Panc1 (cell line): ENCODE data around the gene BBIP1. TPM values are rescaled to one million over a fixed set of nuclear protein-coding genes. Genes with fewer than 3 reads are reported as not detected.

ENCODE experiments used
- ATAC-seq: fragments of 200-7000 bp; cut with Tn5 transposase; 2 replicates; pipeline ENCODE4 v1.9.1; 2020; ENCODE audit warnings: mild to moderate bottlenecking, moderate library complexity
- BruUV-seq: library from RNA; stranded (reverse); fragments of 400-500 nt; replicated peaks from 2 replicates; lab custom pipeline; 2021; lab: Mats Ljungman, UMichigan
- CTCF ChIA-PET: fragments of 300-600 bp; sonication (Branson Sonifier 250); formaldehyde crosslinking; loops from one replicate; lab custom pipeline; 2022; ENCODE audit warnings: antibody characterized with exemption; lab: Charles Lee
- POLR2A ChIA-PET: fragments of 300-600 bp; sonication (Branson Sonifier 250); formaldehyde crosslinking; loops from one replicate; lab custom pipeline; 2022; ENCODE audit warnings: antibody characterized with exemption; lab: Charles Lee
- DNase-seq: peaks from one replicate; pipeline ENCODE4 v3.0.0-alpha.2; 2010; ENCODE audit warnings: low read depth, low spot score
- H3K27ac ChIP-seq: 2 replicates; pipeline ENCODE4 v1.5.1; 2011; ENCODE audit warnings: mild to moderate bottlenecking, low read length, inconsistent platforms
- H3K27me3 ChIP-seq: fragments of 200-500 bp; sonication (Bioruptor generic); 2 replicates; pipeline ENCODE4 v1.6.0; 2014; ENCODE audit warnings: low read length, inconsistent platforms; ENCODE audit not compliant: control insufficient read depth, insufficient read depth
- H3K36me3 ChIP-seq: fragments of 200-500 bp; sonication (Bioruptor generic); 2 replicates; pipeline ENCODE4 v1.5.1; 2014; ENCODE audit warnings: inconsistent platforms, mild to moderate bottlenecking, low read length, moderate library complexity; ENCODE audit not compliant: control insufficient read depth, insufficient read depth
- H3K4me1 ChIP-seq: 2 replicates; pipeline ENCODE4 v1.5.1; 2011; ENCODE audit warnings: inconsistent platforms, mild to moderate bottlenecking, low read length, moderate library complexity; ENCODE audit not compliant: control insufficient read depth, insufficient read depth
- H3K4me3 ChIP-seq, 2 experiments: 2 replicates each; pipeline ENCODE4 v1.5.1; 2011 to 2012; ENCODE audit warnings: low read depth in 2 of 2, low read length in 2 of 2, mild to moderate bottlenecking in 2 of 2, inconsistent platforms in 1 of 2, moderate library complexity in 1 of 2
- H3K9me3 ChIP-seq: fragments of 200-500 bp; sonication (Bioruptor generic); 2 replicates; pipeline ENCODE4 v1.5.1; 2014; ENCODE audit warnings: low read depth, mild to moderate bottlenecking, inconsistent platforms, low read length, moderate library complexity; ENCODE audit not compliant: control insufficient read depth, insufficient read depth
- POLR2AphosphoS5 ChIP-seq: IDR thresholded peaks from 2 replicates; pipeline ENCODE4 v1.6.1; 2012; ENCODE audit warnings: mild to moderate bottlenecking, low read depth, low read length, moderate library complexity
- SIN3A ChIP-seq: IDR thresholded peaks from 2 replicates; pipeline ENCODE4 v1.6.1; 2012; ENCODE audit warnings: low read depth, mild to moderate bottlenecking, low read length, moderate library complexity, borderline replicate concordance; ENCODE audit not compliant: insufficient read depth
- TCF7L2 ChIP-seq: IDR thresholded peaks from 2 replicates; pipeline ENCODE4 v1.6.1; 2011; ENCODE audit warnings: mild to moderate bottlenecking, low read depth, low read length, inconsistent platforms
- in situ Hi-C: cut with HindIII; loops from 2 replicates; pipeline ENCODE4 v1.10.0; 2016; ENCODE audit warnings: low sequenced_read_pairs, low pct_unique_long_range_greater_than_20kb
- intact Hi-C: fragments of 100-400 bp; cut with micrococcal nuclease; formaldehyde crosslinking; loops from one replicate; pipeline ENCODE4 v1.10.0; 2022; ENCODE audit not compliant: unreplicated experiment
- total RNA-seq: library from RNA; stranded (reverse); gene quantifications from one replicate; pipeline ENCODE4 v1.2.1, GENCODE V29; 2021; ENCODE audit not compliant: unreplicated experiment
- TF ChIP-seq, protein P1 (sequence below): fragments of 450-650 bp; IDR thresholded peaks from 2 replicates; pipeline ENCODE4 v1.5.1; 2017; ENCODE audit warnings: mild to moderate bottlenecking
- TF ChIP-seq, protein P2 (sequence below), 2 experiments: IDR thresholded peaks; 2 replicates each; pipeline ENCODE4 v1.6.1; 2011 to 2012; ENCODE audit warnings: low read depth in 2 of 2, control low read depth in 1 of 2, low read length in 1 of 2, mild to moderate bottlenecking in 1 of 2, moderate library complexity in 1 of 2; ENCODE audit not compliant: insufficient read depth in 1 of 2

BBIP1 gene
- total RNA-seq, 1 experiment from 2014 or later, result 55.2 TPM

DNA sequence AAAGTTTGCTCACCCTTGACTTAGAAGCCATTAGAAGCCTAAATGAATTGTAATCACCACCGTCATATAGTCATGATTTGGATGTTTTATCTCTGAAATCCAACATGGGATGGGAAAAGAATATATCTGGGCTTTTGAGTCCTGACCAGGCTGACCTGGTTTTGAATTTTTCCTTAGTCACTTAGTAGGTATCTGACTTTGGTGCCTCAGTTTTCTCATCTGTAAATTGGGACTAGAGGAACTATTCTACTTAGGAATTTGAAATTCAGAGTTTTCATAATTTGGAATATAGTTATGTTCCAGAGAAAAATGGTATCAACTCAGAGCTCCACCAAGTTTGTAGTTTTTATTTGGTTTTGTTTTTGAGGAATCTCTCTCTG lies 41.3 kb upstream of the BBIP1 start:
- DNase-seq (no peak), ATAC-seq (no peak)
- H3K27me3 ChIP-seq, result no peaks in the 10 kb centered on the region
- no peak overlapping the region for H3K4me3 ChIP-seq
- no peak overlapping the region for H3K27ac ChIP-seq
- CTCF ChIA-PET, result no interaction called here
- no peaks in the 10 kb centered on the region for H3K9me3 ChIP-seq
- intact Hi-C loops, result no loop called here
- H3K36me3 ChIP-seq, result no peaks in the 10 kb centered on the region; the same call in 1 of the 2 replicates
- H3K4me1 ChIP-seq, result 0 out of 2 replicates have a peak, but pooled peaks cover 4% of the 10 kb centered on the region
- no TSS peak for BruUV-seq
- no peak for TF ChIP-seq POLR2AphosphoS5
- no peak for TF ChIP-seq SIN3A
- in situ Hi-C loops, result no loop called here
- POLR2A ChIA-PET, result no interaction called here

DNA sequence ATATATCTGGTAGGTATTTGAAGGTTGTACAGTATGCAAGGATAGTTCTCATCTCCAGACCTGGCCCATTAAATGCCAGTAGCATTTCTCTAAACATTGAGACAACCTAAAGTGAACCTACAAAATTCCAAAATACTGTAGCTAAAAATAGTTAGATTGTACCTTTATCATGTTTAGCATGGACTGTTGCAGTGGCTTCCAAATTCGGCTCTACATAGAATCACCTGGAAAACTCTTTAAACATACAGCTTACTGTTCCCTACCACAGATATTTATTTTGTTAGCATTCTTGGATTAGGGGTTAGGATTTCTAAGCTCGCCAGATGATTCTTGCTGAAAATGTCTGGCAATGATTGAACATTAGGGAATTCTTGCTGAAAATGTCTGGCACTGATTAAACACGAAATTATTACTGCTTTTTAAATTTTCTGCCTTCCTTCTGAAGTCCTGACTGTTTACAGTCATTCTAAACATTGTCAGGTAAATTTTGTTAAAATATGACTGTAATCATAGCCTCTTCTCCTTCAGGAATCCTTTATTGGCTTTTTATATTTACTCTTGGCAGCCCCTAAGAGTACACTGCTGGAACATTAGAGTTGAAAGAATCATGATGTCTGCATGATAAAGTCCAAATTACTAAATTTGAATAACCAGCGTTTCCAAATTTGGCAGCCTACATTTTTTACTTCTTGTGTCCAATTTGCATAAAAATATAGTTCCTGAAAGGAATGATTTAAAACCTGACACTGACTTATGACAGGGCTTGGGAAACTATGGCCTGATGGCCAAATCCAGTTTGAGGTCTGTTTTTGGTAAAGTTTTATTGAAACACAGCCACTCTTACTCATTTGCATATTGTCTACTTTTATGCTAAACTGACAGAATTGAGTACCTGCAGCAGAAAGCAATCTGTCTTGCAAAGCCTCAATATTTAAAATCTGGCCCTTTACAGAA lies 40.7 kb upstream of the BBIP1 start:
- ChIA-PET POLR2A (no interaction called here), CTCF (no interaction called here)
- TF ChIP-seq SIN3A, result no peak
- no peak for TF ChIP-seq POLR2AphosphoS5
- TF ChIP-seq TCF7L2, result no peak
- TF ChIP-seq, protein P1, sequence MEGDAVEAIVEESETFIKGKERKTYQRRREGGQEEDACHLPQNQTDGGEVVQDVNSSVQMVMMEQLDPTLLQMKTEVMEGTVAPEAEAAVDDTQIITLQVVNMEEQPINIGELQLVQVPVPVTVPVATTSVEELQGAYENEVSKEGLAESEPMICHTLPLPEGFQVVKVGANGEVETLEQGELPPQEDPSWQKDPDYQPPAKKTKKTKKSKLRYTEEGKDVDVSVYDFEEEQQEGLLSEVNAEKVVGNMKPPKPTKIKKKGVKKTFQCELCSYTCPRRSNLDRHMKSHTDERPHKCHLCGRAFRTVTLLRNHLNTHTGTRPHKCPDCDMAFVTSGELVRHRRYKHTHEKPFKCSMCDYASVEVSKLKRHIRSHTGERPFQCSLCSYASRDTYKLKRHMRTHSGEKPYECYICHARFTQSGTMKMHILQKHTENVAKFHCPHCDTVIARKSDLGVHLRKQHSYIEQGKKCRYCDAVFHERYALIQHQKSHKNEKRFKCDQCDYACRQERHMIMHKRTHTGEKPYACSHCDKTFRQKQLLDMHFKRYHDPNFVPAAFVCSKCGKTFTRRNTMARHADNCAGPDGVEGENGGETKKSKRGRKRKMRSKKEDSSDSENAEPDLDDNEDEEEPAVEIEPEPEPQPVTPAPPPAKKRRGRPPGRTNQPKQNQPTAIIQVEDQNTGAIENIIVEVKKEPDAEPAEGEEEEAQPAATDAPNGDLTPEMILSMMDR, result no peak
- TF ChIP-seq, protein P2, sequence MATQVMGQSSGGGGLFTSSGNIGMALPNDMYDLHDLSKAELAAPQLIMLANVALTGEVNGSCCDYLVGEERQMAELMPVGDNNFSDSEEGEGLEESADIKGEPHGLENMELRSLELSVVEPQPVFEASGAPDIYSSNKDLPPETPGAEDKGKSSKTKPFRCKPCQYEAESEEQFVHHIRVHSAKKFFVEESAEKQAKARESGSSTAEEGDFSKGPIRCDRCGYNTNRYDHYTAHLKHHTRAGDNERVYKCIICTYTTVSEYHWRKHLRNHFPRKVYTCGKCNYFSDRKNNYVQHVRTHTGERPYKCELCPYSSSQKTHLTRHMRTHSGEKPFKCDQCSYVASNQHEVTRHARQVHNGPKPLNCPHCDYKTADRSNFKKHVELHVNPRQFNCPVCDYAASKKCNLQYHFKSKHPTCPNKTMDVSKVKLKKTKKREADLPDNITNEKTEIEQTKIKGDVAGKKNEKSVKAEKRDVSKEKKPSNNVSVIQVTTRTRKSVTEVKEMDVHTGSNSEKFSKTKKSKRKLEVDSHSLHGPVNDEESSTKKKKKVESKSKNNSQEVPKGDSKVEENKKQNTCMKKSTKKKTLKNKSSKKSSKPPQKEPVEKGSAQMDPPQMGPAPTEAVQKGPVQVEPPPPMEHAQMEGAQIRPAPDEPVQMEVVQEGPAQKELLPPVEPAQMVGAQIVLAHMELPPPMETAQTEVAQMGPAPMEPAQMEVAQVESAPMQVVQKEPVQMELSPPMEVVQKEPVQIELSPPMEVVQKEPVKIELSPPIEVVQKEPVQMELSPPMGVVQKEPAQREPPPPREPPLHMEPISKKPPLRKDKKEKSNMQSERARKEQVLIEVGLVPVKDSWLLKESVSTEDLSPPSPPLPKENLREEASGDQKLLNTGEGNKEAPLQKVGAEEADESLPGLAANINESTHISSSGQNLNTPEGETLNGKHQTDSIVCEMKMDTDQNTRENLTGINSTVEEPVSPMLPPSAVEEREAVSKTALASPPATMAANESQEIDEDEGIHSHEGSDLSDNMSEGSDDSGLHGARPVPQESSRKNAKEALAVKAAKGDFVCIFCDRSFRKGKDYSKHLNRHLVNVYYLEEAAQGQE (IDR thresholded peaks at IDR 0.05; ENCODE audit: insufficient read depth in 1 of 2, low read depth in 2 of 2, low read length in 1 of 2), result no peak
- H3K36me3 ChIP-seq, result no peaks in the 10 kb centered on the region; the same call in 1 of the 2 replicates
- in situ Hi-C loops, result no loop called here
- DNase-seq, result no peak
- ATAC-seq, result no peak
- intact Hi-C loops, result no loop called here
- H3K27me3 ChIP-seq, result no peaks in the 10 kb centered on the region
- H3K9me3 ChIP-seq, result no peaks in the 10 kb centered on the region
- no peak overlapping the region for H3K4me3 ChIP-seq
- no peak overlapping the region for H3K27ac ChIP-seq
- 0 out of 2 replicates have a peak, but pooled peaks cover 4% of the 10 kb centered on the region for H3K4me1 ChIP-seq
- no TSS peak for BruUV-seq
